Measurements from ENCODE around the gene SAE1. TPM values are rescaled to one million over a fixed set of nuclear protein-coding genes. Genes with fewer than 3 reads are reported as not detected.

SAE1 gene
- total and polyA plus RNA-seq, 2 donors from 2014 or later: 39.5 to 49.4 TPM

GRCh38 chr19:47241919-47242577, 111.4 kb downstream of the SAE1 start:
- Histone ChIP-seq H3K36me3 (ENCODE audit: control insufficient read depth in 2 of 3, insufficient read depth in 3 of 3, low read length in 3 of 3) (no peaks in the 10 kb centered on the region), H3K9ac (ENCODE audit: low read length in 3 of 3) (no peak overlapping the region), H3K27me3 (ENCODE audit: control insufficient read depth, insufficient read depth, low read length) (peaks cover 22% of the 10 kb centered on the region), H3K9me3 (ENCODE audit: control insufficient read depth in 2 of 3, insufficient read depth in 1 of 3, low read length in 3 of 3) (peaks cover 0 to 2% (median 0%) of the 10 kb centered on the region in 3 donors), H3K4me3 (ENCODE audit: low read length in 3 of 3) (peak overlapping the region in 1 of 3 donors; percentile 12), H3K27ac (ENCODE audit: low read depth in 2 of 2, low read length in 2 of 2) (no peak overlapping the region), H3K4me1 (ENCODE audit: control insufficient read depth in 2 of 3, insufficient read depth in 2 of 3, low read depth in 1 of 3, low read length in 3 of 3) (peaks cover 2 to 15% (median 7%) of the 10 kb centered on the region in 3 donors)
- FAIRE-seq (no peak), DNase-seq (no peak)
- intact Hi-C loops (cut with DNase I): no loop called here
- no peak for TF ChIP-seq CTCF (IDR thresholded peaks at IDR 0.05; ENCODE audit: borderline replicate concordance, extremely low read depth, insufficient read depth)

- peak overlapping the region in 1 of 2 donors; percentile 73 for H3K27ac ChIP-seq (ENCODE audit: low read depth in 2 of 2, low read length in 2 of 2)
- intact Hi-C loops (cut with DNase I): no loop called here
- H3K9me3 ChIP-seq (ENCODE audit: control insufficient read depth in 2 of 3, insufficient read depth in 1 of 3, low read length in 3 of 3): peaks cover 0 to 2% (median 0%) of the 10 kb centered on the region in 3 donors
- FAIRE-seq: no peak
- no peaks in the 10 kb centered on the region for H3K36me3 ChIP-seq (ENCODE audit: control insufficient read depth in 2 of 3, insufficient read depth in 3 of 3, low read length in 3 of 3)
- H3K9ac ChIP-seq (ENCODE audit: low read length in 3 of 3): peak overlapping the region in 1 of 3 donors; percentile 1
- no peak for DNase-seq
- peaks cover 2 to 17% (median 7%) of the 10 kb centered on the region in 3 donors for H3K4me1 ChIP-seq (ENCODE audit: control insufficient read depth in 2 of 3, insufficient read depth in 2 of 3, low read depth in 1 of 3, low read length in 3 of 3)
- peak overlapping the region in 2 of 3 donors; percentile 26 to 39 for H3K4me3 ChIP-seq (ENCODE audit: low read length in 3 of 3)
- H3K27me3 ChIP-seq (ENCODE audit: control insufficient read depth, insufficient read depth, low read length): peaks cover 22% of the 10 kb centered on the region
- TF ChIP-seq CTCF (IDR thresholded peaks at IDR 0.05; ENCODE audit: borderline replicate concordance, extremely low read depth, insufficient read depth): no peak
Observed at GRCh38 chr19:47243364-47243775, 112.7 kb downstream of the SAE1 start.

- peak overlapping the region in 1 of 3 donors; percentile 26 for H3K4me3 ChIP-seq (ENCODE audit: low read length in 3 of 3)
- peaks cover 0 to 2% (median 0%) of the 10 kb centered on the region in 3 donors for H3K9me3 ChIP-seq (ENCODE audit: control insufficient read depth in 2 of 3, insufficient read depth in 1 of 3, low read length in 3 of 3)
- peak; percentile 94 to 97 (median 95) for DNase-seq
- H3K27ac ChIP-seq (ENCODE audit: low read depth in 2 of 2, low read length in 2 of 2): peak overlapping the region; percentile 39 to 48
- no peak overlapping the region for H3K9ac ChIP-seq (ENCODE audit: low read length in 3 of 3)
- H3K4me1 ChIP-seq (ENCODE audit: control insufficient read depth in 2 of 3, insufficient read depth in 2 of 3, low read depth in 1 of 3, low read length in 3 of 3): peaks cover 2 to 17% (median 7%) of the 10 kb centered on the region in 3 donors
- TF ChIP-seq CTCF (IDR thresholded peaks at IDR 0.05; ENCODE audit: borderline replicate concordance, extremely low read depth, insufficient read depth): peak; percentile 99
- no peak for FAIRE-seq
- H3K27me3 ChIP-seq (ENCODE audit: control insufficient read depth, insufficient read depth, low read length): peaks cover 19% of the 10 kb centered on the region
- no peaks in the 10 kb centered on the region for H3K36me3 ChIP-seq (ENCODE audit: control insufficient read depth in 2 of 3, insufficient read depth in 3 of 3, low read length in 3 of 3)
- intact Hi-C loops (cut with DNase I): no loop called here
Observed at GRCh38 chr19:47243776-47244547, 113.3 kb downstream of the SAE1 start.

All from kidney (tissue), 14 donors.